GM12878 (cell line): ENCODE measurements around the gene PSMA7. TPM values are rescaled to one million over a fixed set of nuclear protein-coding genes. Genes with fewer than 3 reads are reported as not detected.

ENCODE experiments used
- ATAC-seq: fragments of 200-7000 bp; cut with Tn5 transposase; 3 replicates; pipeline ENCODE4 v1.9.1; 2020; ENCODE audit warnings: mild to moderate bottlenecking, moderate library complexity
- BruUV-seq: library from RNA; stranded (reverse); fragments of 400-500 nt; replicated peaks from 2 replicates; lab custom pipeline; 2021; lab: Mats Ljungman, UMichigan
- CTCF ChIA-PET: fragments of 300-600 bp; sonication (Branson Sonifier 250); formaldehyde crosslinking; extraction: SDS; loops from one replicate; lab custom pipeline; 2021; ENCODE audit warnings: inconsistent platforms; lab: Yijun Ruan, JAX
- POLR2A ChIA-PET: fragments of 350-600 bp; formaldehyde crosslinking; extraction: SDS; loops from one replicate; lab custom pipeline; 2021; ENCODE audit warnings: inconsistent platforms; lab: Charles Lee
- RAD21 ChIA-PET: fragments of 300-600 bp; sonication (Branson Sonifier 250); formaldehyde crosslinking; loops from one replicate; lab custom pipeline; 2023; ENCODE audit warnings: antibody characterized with exemption; ENCODE audit not compliant: unreplicated experiment; lab: Charles Lee
- SMC1A ChIA-PET: fragments of 300-600 bp; sonication (Branson Sonifier 250); formaldehyde crosslinking; loops from one replicate; lab custom pipeline; 2023; ENCODE audit not compliant: unreplicated experiment, uncharacterized antibody; lab: Charles Lee
- DNase-seq: peaks from one replicate; pipeline ENCODE4 v3.0.0-alpha.2; 2011; ENCODE audit warnings: low read depth, low spot score
- FAIRE-seq: peaks from 3 replicates; lab custom pipeline; 2011; peaks lifted over from hg19 to GRCh38; lab: Jason Lieb, UNC
- H2AFZ ChIP-seq: 2 replicates; pipeline ENCODE4 v1.6.0; 2011; ENCODE audit warnings: low read depth, low read length, control low read depth; ENCODE audit not compliant: control insufficient read depth
- H3K27ac ChIP-seq: 2 replicates; pipeline ENCODE4 v1.5.1; 2011; ENCODE audit warnings: control low read depth; ENCODE audit not compliant: control insufficient read depth, insufficient read depth
- H3K27me3 ChIP-seq, 2 experiments: replicated peaks in 1 of 2; 2 replicates each; pipeline versions ENCODE4 v1.6.0 to v1.6.1; 2011; ENCODE audit warnings: low read length in 1 of 2; ENCODE audit not compliant: control insufficient read depth in 2 of 2, insufficient read depth in 2 of 2
- H3K36me3 ChIP-seq, 2 experiments: 2 replicates each; pipeline ENCODE4 v1.5.1; 2011; ENCODE audit warnings: low read length in 1 of 2; ENCODE audit not compliant: control insufficient read depth in 2 of 2, insufficient read depth in 2 of 2
- H3K4me1 ChIP-seq: 2 replicates; pipeline ENCODE4 v1.6.1; 2011; ENCODE audit warnings: mild to moderate bottlenecking, low read length, moderate library complexity, mixed read lengths; ENCODE audit not compliant: control insufficient read depth, insufficient read depth
- H3K4me2 ChIP-seq: 2 replicates; pipeline ENCODE4 v1.6.0; 2011; ENCODE audit warnings: control low read depth; ENCODE audit not compliant: control insufficient read depth, insufficient read depth
- H3K4me3 ChIP-seq: fragments of 200-600 bp; sonication (generic); 2 replicates; pipeline ENCODE4 v1.5.1; 2016
- H3K79me2 ChIP-seq: 2 replicates; pipeline ENCODE4 v1.6.0; 2011; ENCODE audit warnings: low read length; ENCODE audit not compliant: control insufficient read depth, insufficient read depth
- H3K9ac ChIP-seq: 2 replicates; pipeline ENCODE4 v1.8.0; 2011; ENCODE audit warnings: low read length, control low read depth, mixed read lengths; ENCODE audit not compliant: control insufficient read depth, insufficient read depth
- H3K9me3 ChIP-seq: replicated peaks from 3 replicates; pipeline ENCODE4 v1.5.1; 2011; ENCODE audit warnings: mild to moderate bottlenecking, low read length; ENCODE audit not compliant: control insufficient read depth, insufficient read depth
- H4K20me1 ChIP-seq: 2 replicates; pipeline ENCODE4 v1.6.0; 2011; ENCODE audit not compliant: control insufficient read depth, insufficient read depth
- EGR1 ChIP-seq, 2 experiments: IDR thresholded peaks; 1 replicate in 1 of 2; 2 replicates in 1 of 2; pipeline ENCODE4 v1.6.1; 2011 to 2012; ENCODE audit warnings: low read depth in 2 of 2, low read length in 2 of 2, borderline replicate concordance in 1 of 2, mild to moderate bottlenecking in 1 of 2, moderate library complexity in 1 of 2
- HDAC2 ChIP-seq: fragments of 200-600 bp; sonication (generic); IDR thresholded peaks from 2 replicates; pipeline ENCODE4 v1.6.1; 2017
- IKZF1 ChIP-seq: fragments of 450-650 bp; conservative IDR thresholded peaks from 2 replicates; pipeline ENCODE4 v1.6.1; 2017; ENCODE audit warnings: antibody characterized with exemption, mild to moderate bottlenecking
- NBN ChIP-seq: fragments of 450-650 bp; IDR thresholded peaks from 2 replicates; pipeline ENCODE4 v1.6.1; 2016
- NFYA ChIP-seq: IDR thresholded peaks from 2 replicates; pipeline ENCODE4 v1.6.1; 2011; ENCODE audit warnings: low read depth, mild to moderate bottlenecking, low read length, improper control_type of control experiment, borderline replicate concordance
- NR2C2 ChIP-seq: IDR thresholded peaks from 2 replicates; pipeline ENCODE4 v1.6.1; 2011; ENCODE audit warnings: borderline replicate concordance, low read depth; ENCODE audit not compliant: control insufficient read depth, insufficient read length
- PML ChIP-seq: IDR thresholded peaks from 2 replicates; pipeline ENCODE4 v1.6.1; 2012; ENCODE audit warnings: low read length, inconsistent platforms
- POU2F2 ChIP-seq: IDR thresholded peaks from 3 replicates; pipeline ENCODE4 v1.6.1; 2011; ENCODE audit warnings: low read depth, mild to moderate bottlenecking, low read length, borderline replicate concordance
- SREBF2 ChIP-seq: IDR thresholded peaks from 2 replicates; pipeline ENCODE4 v1.6.1; 2012; ENCODE audit warnings: mild to moderate bottlenecking, low read length
- SUZ12 ChIP-seq: fragments of 200-600 bp; sonication (generic); IDR thresholded peaks from one replicate; pipeline ENCODE4 v1.6.1; 2018; ENCODE audit warnings: antibody characterized with exemption, mild to moderate bottlenecking; ENCODE audit not compliant: unreplicated experiment
- TARDBP ChIP-seq: IDR thresholded peaks from 2 replicates; pipeline ENCODE4 v1.6.1; 2016; ENCODE audit warnings: borderline replicate concordance
- TBL1XR1 ChIP-seq: IDR thresholded peaks from 2 replicates; pipeline ENCODE4 v1.6.1; 2012; ENCODE audit warnings: low read depth, low read length, improper control_type of control experiment
- WRNIP1 ChIP-seq: IDR thresholded peaks from 2 replicates; pipeline ENCODE4 v1.6.1; 2011; ENCODE audit warnings: low read depth, low read length, improper control_type of control experiment, borderline replicate concordance
- ZNF207 ChIP-seq: fragments of 450-650 bp; IDR thresholded peaks from 2 replicates; pipeline ENCODE4 v1.6.1; 2014; ENCODE audit warnings: antibody characterized with exemption, mild to moderate bottlenecking, borderline replicate concordance
- ZNF384 ChIP-seq: IDR thresholded peaks from 2 replicates; pipeline ENCODE4 v1.6.1; 2012; ENCODE audit warnings: low read depth, mild to moderate bottlenecking, low read length, improper control_type of control experiment, borderline replicate concordance
- ZNF622 ChIP-seq: fragments of 450-650 bp; IDR thresholded peaks from 2 replicates; pipeline ENCODE4 v1.6.1; 2017; ENCODE audit warnings: mild to moderate bottlenecking, inconsistent platforms
- WGBS: methylation state at CpG from one replicate; pipeline ENCODE4 v1.1.6; 2016; ENCODE audit warnings: low lambda C conversion rate; ENCODE audit not compliant: insufficient replicate concordance, insufficient coverage; ENCODE audit errors: missing lambda C conversion rate; 5-methylcytosine and 5-hydroxymethylcytosine counted together
- in situ Hi-C: fragments of 300-500 bp; cut with MboI; formaldehyde crosslinking; loops from 9 replicates; pipeline ENCODE4 v1.14.3; 2018; ENCODE audit warnings: mixed read lengths
- intact Hi-C: fragments of 100-400 bp; cut with micrococcal nuclease; formaldehyde crosslinking; loops from one replicate; pipeline ENCODE4 v1.14.2; 2022; ENCODE audit not compliant: unreplicated experiment
- polyA plus RNA-seq, 11 experiments: library from polyadenylated mRNA; depleted of rRNA in 4 of 11; unstranded in 6 of 11; stranded (reverse) in 5 of 11; fragments of >200 nt; fragmentation: Nextera tagmentation in 4 of 11; fragmentation: Illumina TruSeq in 1 of 11; extraction: Ambion mirVana in 4 of 11; extraction: Trizol in 1 of 11; gene quantifications; 1 replicate in 1 of 11; 2 replicates in 10 of 11; pipeline versions ENCODE4 v1.2.1 to v1.2.3, GENCODE V29; 2011 to 2016; ENCODE audit warnings: inconsistent platforms in 2 of 11, missing spikeins in 2 of 11, low read depth in 1 of 11
- total RNA-seq, 4 experiments: library from RNA; depleted of rRNA in 3 of 4; stranded (reverse); fragments of >200 nt in 3 of 4; fragmentation: Illumina TruSeq in 1 of 4; extraction: Trizol in 1 of 4; gene quantifications; 2 replicates each; pipeline versions ENCODE4 v1.2.1 to v1.2.3, GENCODE V29; 2013 to 2021
- TF ChIP-seq, protein P1 (sequence below): IDR thresholded peaks from 2 replicates; pipeline ENCODE4 v1.6.1; 2011; ENCODE audit warnings: low read depth, mild to moderate bottlenecking, low read length, moderate library complexity, borderline replicate concordance; ENCODE audit errors: extremely low read depth
- TF ChIP-seq, protein P2 (sequence below): IDR thresholded peaks from 2 replicates; pipeline ENCODE4 v1.6.1; 2012; ENCODE audit warnings: low read depth, low read length, improper control_type of control experiment
- TF ChIP-seq, protein P3 (sequence below): IDR thresholded peaks from 2 replicates; pipeline ENCODE4 v1.6.1; 2011; ENCODE audit warnings: borderline replicate concordance, low read depth, mild to moderate bottlenecking, moderate library complexity, mixed read lengths, low read length; ENCODE audit not compliant: insufficient read depth; ENCODE audit errors: extremely low read length

The PSMA7 gene
- total and polyA plus RNA-seq, 10 of the 15 experiments (the other 5 are each of a cell fraction or from before 2014, with no cell fraction given): 216 to 857 (median 368) TPM

DNA sequence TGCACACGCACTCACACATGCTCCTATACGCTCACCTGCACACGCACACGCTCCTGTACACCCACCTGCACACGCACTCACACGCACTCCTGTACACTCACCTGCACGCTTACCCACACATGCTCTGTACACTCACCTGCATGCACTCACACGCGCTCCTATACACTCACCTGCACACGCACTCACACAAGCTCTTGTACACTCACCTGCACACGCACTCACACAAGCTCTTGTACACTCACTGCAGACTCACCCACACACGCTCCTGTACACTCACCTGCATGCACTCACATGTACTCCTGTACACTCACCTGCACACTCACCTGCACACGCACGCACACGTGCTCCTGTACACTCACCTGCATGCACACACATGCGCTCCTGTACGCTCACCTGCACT lies 55.6 kb downstream of the PSMA7 start:
- H3K4me3 ChIP-seq: no peak overlapping the region
- no peak overlapping the region for H3K4me2 ChIP-seq
- intact Hi-C loops (no loop called here), in situ Hi-C loops (loop anchor here (25.0 kb wide), 1 partner anchor 600 kb away; no protein-coding TSS in a partner anchor)
- ChIA-PET RAD21 (no interaction called here), SMC1A (no interaction called here), POLR2A (no interaction called here), CTCF (no interaction called here)
- no peak overlapping the region for H3K9ac ChIP-seq
- H3K79me2 ChIP-seq: no peaks in the 10 kb centered on the region
- no peaks in the 10 kb centered on the region for H3K36me3 ChIP-seq
- H2AFZ ChIP-seq: no peak overlapping the region
- no peaks in the 10 kb centered on the region for H4K20me1 ChIP-seq
- no peak overlapping the region for H3K27ac ChIP-seq
- TF ChIP-seq NR2C2: peak; percentile 27
- TF ChIP-seq EGR1 (IDR thresholded peaks at IDR 0.05; ENCODE audit: borderline replicate concordance in 1 of 2, low read depth in 2 of 2, low read length in 2 of 2): no peak
- peaks cover 2% of the 10 kb centered on the region; the same call in 1 of the 3 replicates for H3K9me3 ChIP-seq
- H3K4me1 ChIP-seq: no peaks in the 10 kb centered on the region
- BruUV-seq: no TSS peak
- DNase-seq (no peak), FAIRE-seq (no peak), ATAC-seq (no peak)
- no peaks in the 10 kb centered on the region for H3K27me3 ChIP-seq
- WGBS: 81% methylated on average over 17 of the region's 17 CpGs

DNA sequence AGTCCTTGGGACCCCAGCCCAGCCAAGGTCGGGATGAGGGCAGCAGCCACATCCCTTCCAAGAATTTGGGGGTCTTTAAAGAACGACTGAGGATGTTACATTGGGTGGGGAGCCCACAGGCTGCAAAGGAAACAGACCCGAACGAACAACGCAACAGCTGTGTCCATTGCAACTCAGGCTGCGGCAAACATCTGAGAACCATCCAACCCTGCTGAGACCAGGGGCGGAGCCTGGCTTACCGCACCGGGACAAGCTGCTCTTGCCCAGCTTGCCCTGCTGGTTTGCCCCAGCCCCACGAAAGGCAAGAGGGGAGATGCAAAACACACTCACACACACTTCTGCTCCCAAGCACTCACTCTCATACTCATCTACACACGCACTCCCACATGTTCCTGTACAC lies 56.0 kb downstream of the PSMA7 start:
- H3K4me1 ChIP-seq: no peaks in the 10 kb centered on the region
- in situ Hi-C loops: loop anchor here (25.0 kb wide), 1 partner anchor 600 kb away; no protein-coding TSS in a partner anchor
- intact Hi-C loops: no loop called here

More for the DNA sequence above, 56.0 kb downstream of the PSMA7 start:
- no TSS peak for BruUV-seq
- no peak overlapping the region for H3K4me2 ChIP-seq
- no peaks in the 10 kb centered on the region for H3K36me3 ChIP-seq
- RAD21 ChIA-PET: no interaction called here
- no peak for TF ChIP-seq HDAC2
- TF ChIP-seq WRNIP1: no peak
- no peak for TF ChIP-seq PML
- TF ChIP-seq SUZ12: no peak
- TF ChIP-seq POU2F2: no peak
- TF ChIP-seq, protein P1, sequence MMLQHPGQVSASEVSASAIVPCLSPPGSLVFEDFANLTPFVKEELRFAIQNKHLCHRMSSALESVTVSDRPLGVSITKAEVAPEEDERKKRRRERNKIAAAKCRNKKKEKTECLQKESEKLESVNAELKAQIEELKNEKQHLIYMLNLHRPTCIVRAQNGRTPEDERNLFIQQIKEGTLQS: no peak
- no peak for TF ChIP-seq ZNF622
- no peak for TF ChIP-seq SREBF2
- no peak for TF ChIP-seq ZNF384
- TF ChIP-seq, protein P2, sequence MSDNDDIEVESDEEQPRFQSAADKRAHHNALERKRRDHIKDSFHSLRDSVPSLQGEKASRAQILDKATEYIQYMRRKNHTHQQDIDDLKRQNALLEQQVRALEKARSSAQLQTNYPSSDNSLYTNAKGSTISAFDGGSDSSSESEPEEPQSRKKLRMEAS: no peak
- no peak for TF ChIP-seq TBL1XR1
- TF ChIP-seq ZNF207: no peak
- TF ChIP-seq, protein P3, sequence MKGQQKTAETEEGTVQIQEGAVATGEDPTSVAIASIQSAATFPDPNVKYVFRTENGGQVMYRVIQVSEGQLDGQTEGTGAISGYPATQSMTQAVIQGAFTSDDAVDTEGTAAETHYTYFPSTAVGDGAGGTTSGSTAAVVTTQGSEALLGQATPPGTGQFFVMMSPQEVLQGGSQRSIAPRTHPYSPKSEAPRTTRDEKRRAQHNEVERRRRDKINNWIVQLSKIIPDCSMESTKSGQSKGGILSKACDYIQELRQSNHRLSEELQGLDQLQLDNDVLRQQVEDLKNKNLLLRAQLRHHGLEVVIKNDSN: no peak
- no peak for TF ChIP-seq TARDBP
- TF ChIP-seq IKZF1: no peak
- TF ChIP-seq NFYA: no peak
- TF ChIP-seq NBN: no peak
- POLR2A ChIA-PET: no interaction called here
- CTCF ChIA-PET: no interaction called here
- H3K79me2 ChIP-seq: no peaks in the 10 kb centered on the region
- DNase-seq (no peak), FAIRE-seq (no peak), ATAC-seq (no peak)
- peaks cover 2% of the 10 kb centered on the region; the same call in 1 of the 3 replicates for H3K9me3 ChIP-seq
- H3K4me3 ChIP-seq: no peak overlapping the region
- 61% methylated on average over 11 of the region's 11 CpGs for WGBS
- SMC1A ChIA-PET: no interaction called here
- H3K27me3 ChIP-seq: no peaks in the 10 kb centered on the region
- H3K27ac ChIP-seq: no peak overlapping the region
- no peaks in the 10 kb centered on the region for H4K20me1 ChIP-seq
- no peak overlapping the region for H3K9ac ChIP-seq
- H2AFZ ChIP-seq: no peak overlapping the region
